IMR-90 (cell line): Measurements from ENCODE around the gene F10.

ENCODE experiments used
- CHD1 ChIP-seq: IDR thresholded peaks from 2 replicates; pipeline ENCODE4 v1.6.1; 2012; ENCODE audit warnings: low read depth, low read length, improper control_type of control experiment
- ELK1 ChIP-seq: fragments of 150-350 bp; IDR thresholded peaks from 2 replicates; pipeline ENCODE4 v1.6.1; 2016; ENCODE audit warnings: low read depth, mild to moderate bottlenecking, low read length, moderate library complexity, borderline replicate concordance
- FOS ChIP-seq: fragments of 150-350 bp; IDR thresholded peaks from 2 replicates; pipeline ENCODE4 v1.6.1; 2016; ENCODE audit warnings: low read depth, low read length
- MAZ ChIP-seq: IDR thresholded peaks from 2 replicates; pipeline ENCODE4 v1.6.1; 2012; ENCODE audit warnings: low read depth, mild to moderate bottlenecking, low read length, improper control_type of control experiment, moderate library complexity, borderline replicate concordance
- MXI1 ChIP-seq: IDR thresholded peaks from 2 replicates; pipeline ENCODE4 v1.6.1; 2012; ENCODE audit warnings: low read depth, mild to moderate bottlenecking, low read length, moderate library complexity, borderline replicate concordance
- POLR2A ChIP-seq: IDR thresholded peaks from 2 replicates; pipeline ENCODE4 v1.6.1; 2012; ENCODE audit warnings: mild to moderate bottlenecking, low read depth, low read length
- RAD21 ChIP-seq: IDR thresholded peaks from 2 replicates; pipeline ENCODE4 v1.6.1; 2012; ENCODE audit warnings: low read length, improper control_type of control experiment
- RCOR1 ChIP-seq: IDR thresholded peaks from 2 replicates; pipeline ENCODE4 v1.6.1; 2012; ENCODE audit warnings: mild to moderate bottlenecking, low read length, improper control_type of control experiment; ENCODE audit not compliant: insufficient replicate concordance
- SMC3 ChIP-seq: fragments of 150-350 bp; IDR thresholded peaks from 2 replicates; pipeline ENCODE4 v1.6.1; 2016; ENCODE audit warnings: low read depth, mild to moderate bottlenecking, antibody characterized with exemption, low read length, moderate library complexity
- TF ChIP-seq, protein P1 (sequence below): conservative IDR thresholded peaks from 2 replicates; pipeline ENCODE4 v1.5.1; 2012; ENCODE audit warnings: mild to moderate bottlenecking, low read depth, low read length, improper control_type of control experiment
- TF ChIP-seq, protein P2 (sequence below): fragments of 150-350 bp; IDR thresholded peaks from 2 replicates; pipeline ENCODE4 v1.6.1; 2017; ENCODE audit warnings: mild to moderate bottlenecking, antibody characterized with exemption, low read length, low read depth

- TF ChIP-seq, protein P1, sequence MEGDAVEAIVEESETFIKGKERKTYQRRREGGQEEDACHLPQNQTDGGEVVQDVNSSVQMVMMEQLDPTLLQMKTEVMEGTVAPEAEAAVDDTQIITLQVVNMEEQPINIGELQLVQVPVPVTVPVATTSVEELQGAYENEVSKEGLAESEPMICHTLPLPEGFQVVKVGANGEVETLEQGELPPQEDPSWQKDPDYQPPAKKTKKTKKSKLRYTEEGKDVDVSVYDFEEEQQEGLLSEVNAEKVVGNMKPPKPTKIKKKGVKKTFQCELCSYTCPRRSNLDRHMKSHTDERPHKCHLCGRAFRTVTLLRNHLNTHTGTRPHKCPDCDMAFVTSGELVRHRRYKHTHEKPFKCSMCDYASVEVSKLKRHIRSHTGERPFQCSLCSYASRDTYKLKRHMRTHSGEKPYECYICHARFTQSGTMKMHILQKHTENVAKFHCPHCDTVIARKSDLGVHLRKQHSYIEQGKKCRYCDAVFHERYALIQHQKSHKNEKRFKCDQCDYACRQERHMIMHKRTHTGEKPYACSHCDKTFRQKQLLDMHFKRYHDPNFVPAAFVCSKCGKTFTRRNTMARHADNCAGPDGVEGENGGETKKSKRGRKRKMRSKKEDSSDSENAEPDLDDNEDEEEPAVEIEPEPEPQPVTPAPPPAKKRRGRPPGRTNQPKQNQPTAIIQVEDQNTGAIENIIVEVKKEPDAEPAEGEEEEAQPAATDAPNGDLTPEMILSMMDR: no peak
- TF ChIP-seq POLR2A (no peak), MXI1 (no peak), RAD21 (no peak), FOS (no peak), CHD1 (no peak), SMC3 (no peak), MAZ (no peak), ELK1 (no peak), RCOR1 (no peak)
- TF ChIP-seq, protein P2, sequence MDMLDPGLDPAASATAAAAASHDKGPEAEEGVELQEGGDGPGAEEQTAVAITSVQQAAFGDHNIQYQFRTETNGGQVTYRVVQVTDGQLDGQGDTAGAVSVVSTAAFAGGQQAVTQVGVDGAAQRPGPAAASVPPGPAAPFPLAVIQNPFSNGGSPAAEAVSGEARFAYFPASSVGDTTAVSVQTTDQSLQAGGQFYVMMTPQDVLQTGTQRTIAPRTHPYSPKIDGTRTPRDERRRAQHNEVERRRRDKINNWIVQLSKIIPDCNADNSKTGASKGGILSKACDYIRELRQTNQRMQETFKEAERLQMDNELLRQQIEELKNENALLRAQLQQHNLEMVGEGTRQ: no peak
Observed at GRCh38 chr13:113142876-113143275, 20.3 kb downstream of the F10 start.
